GM12891 (cell line): ENCODE results near the gene KCNIP1.

Experiments used
- PAX5 ChIP-seq: IDR thresholded peaks from 2 replicates; pipeline ENCODE4 v1.6.1; 2011; ENCODE audit warnings: low read length, moderate library complexity, mild to moderate bottlenecking; ENCODE audit not compliant: insufficient read depth, severe bottlenecking
- POLR2A ChIP-seq: IDR thresholded peaks from 2 replicates; pipeline ENCODE4 v1.6.1; 2011; ENCODE audit warnings: low read depth, low read length, control low read depth
- POLR2AphosphoS5 ChIP-seq: IDR thresholded peaks from 2 replicates; pipeline ENCODE4 v1.6.1; 2011; ENCODE audit warnings: low read depth, low read length, control low read depth
- TAF1 ChIP-seq: IDR thresholded peaks from 2 replicates; pipeline ENCODE4 v1.6.1; 2011; ENCODE audit warnings: low read depth, low read length, control low read depth

DNA sequence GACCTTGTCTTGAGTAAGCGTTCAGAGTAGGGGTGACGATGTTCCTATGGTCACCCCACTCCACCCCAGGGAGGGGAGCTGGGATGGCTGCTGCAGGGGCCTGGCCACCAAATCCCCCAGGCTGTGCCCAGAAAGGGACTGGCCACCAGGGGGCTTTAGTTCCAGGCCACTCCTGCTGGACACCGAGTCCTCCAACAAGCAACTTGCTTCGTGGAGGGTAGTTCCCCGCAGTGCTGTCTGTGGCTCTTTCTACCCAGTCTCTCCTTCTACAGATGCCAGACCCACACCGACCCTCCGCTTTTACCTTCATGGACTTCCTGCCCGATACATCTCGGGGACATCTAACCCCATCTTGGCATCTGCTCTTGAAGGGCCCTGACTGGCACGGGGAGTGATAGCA lies 244.0 kb downstream of the KCNIP1 start:
- TF ChIP-seq POLR2A (no peak), TAF1 (no peak), POLR2AphosphoS5 (no peak), PAX5 (no peak)
